IPS-18c (cell line): ENCODE data around the gene SLC9B2.
A peak's percentile ranks its signal among the peaks of the same experiment; 100 is the strongest.

Experiments used
- H3K4me3 ChIP-seq: 2 replicates; pipeline ENCODE4 v1.7.0; 2013; ENCODE audit warnings: low read depth, mild to moderate bottlenecking, low read length, moderate library complexity; ENCODE audit not compliant: insufficient read depth
- H3K9me3 ChIP-seq: one replicate; pipeline ENCODE4 v1.6.1; 2013; ENCODE audit warnings: mild to moderate bottlenecking, low read length, moderate library complexity; ENCODE audit not compliant: control insufficient read depth, insufficient read depth

The SLC9B2 gene

DNA sequence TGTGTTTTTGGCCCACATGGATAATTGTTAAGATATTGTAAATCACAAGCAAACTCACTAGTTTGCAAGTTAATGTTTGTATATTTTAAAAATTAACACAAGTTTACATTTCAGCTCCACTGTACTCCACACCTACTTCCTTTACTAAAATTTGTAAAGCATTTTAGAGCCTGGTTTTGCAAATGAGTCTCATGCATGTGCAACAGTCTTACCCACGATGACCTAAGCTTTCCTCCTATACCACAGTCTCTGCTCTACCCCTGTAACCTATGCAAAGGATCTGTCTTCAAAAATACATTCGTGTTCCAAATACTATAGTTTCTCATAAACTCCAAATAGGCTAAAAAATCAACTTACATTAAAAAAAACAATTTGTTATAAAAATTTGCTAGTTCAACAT lies 12.9 kb upstream of the SLC9B2 start:
- Histone ChIP-seq H3K9me3 (no peaks in the 10 kb centered on the region), H3K4me3 (no peak overlapping the region)

DNA sequence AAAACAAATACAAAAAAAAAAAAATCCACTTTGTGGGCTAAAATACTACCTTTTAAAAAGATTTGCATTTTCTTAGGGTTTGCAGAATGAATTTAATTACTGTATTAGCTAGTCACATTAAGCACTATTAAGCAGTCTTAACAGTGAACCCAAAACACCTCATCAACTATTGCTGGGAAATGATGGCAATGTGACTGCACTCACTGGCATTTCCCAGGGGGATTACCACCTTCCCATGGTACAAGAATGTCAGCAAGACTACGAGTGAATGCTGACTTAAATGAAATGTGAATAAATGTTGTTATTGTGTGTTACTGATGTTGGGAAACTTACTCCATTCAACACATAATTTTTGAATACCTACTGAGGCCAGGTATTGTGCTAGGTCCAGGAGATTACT lies 10.0 kb upstream of the SLC9B2 start:
- H3K9me3 ChIP-seq: no peaks in the 10 kb centered on the region
- H3K4me3 ChIP-seq: no peak overlapping the region

DNA sequence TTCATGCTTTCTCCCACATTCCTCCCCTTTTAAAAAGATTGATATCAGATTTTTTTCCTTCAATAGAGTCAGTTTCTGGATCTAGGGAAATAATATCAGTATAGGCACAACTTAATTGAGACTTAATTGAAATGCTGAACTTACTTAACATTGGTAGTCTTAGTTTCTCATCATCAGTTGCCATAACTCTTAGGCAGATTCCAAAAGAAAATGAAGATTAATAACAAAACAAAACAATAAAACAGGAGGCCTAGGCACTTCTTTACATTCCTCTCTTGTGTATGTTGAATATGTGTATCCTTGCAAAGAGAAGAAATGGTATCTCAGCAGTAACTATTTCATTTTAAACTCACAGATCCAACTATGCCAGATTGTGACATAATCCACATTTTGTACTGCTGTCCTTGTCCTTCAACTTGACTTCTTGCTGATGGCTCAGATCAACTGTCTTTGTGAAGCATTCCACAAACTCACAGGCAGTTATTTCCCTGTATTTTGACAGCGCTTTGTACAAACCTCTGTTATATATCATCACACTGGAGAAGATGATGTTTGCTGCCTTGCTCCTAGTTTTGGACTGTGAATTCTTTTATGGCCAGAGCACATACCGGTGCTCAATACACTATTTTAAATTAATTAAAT lies 9.1 kb upstream of the SLC9B2 start:
- Histone ChIP-seq H3K4me3 (no peak overlapping the region), H3K9me3 (no peaks in the 10 kb centered on the region)

DNA sequence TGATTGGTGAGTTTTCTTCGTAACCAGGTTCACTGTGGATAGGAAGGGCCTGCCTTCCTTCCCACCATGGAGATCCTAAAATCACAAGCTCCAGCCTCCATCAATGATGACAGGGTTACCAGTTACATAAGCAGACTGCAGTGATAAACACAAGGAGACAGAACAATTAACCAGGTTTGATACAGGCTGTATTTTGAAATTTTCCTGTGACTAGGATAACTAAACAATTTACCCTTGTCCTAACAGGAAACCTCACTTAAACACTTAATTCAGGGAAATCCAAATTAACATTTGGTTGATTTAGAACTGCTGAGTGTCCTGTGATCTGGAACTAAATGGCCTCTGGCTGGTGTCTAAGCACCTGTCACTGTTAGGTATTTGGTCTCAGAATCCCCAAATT lies 3.1 kb upstream of the SLC9B2 start:
- H3K9me3 ChIP-seq: no peaks in the 10 kb centered on the region
- H3K4me3 ChIP-seq: no peak overlapping the region

DNA sequence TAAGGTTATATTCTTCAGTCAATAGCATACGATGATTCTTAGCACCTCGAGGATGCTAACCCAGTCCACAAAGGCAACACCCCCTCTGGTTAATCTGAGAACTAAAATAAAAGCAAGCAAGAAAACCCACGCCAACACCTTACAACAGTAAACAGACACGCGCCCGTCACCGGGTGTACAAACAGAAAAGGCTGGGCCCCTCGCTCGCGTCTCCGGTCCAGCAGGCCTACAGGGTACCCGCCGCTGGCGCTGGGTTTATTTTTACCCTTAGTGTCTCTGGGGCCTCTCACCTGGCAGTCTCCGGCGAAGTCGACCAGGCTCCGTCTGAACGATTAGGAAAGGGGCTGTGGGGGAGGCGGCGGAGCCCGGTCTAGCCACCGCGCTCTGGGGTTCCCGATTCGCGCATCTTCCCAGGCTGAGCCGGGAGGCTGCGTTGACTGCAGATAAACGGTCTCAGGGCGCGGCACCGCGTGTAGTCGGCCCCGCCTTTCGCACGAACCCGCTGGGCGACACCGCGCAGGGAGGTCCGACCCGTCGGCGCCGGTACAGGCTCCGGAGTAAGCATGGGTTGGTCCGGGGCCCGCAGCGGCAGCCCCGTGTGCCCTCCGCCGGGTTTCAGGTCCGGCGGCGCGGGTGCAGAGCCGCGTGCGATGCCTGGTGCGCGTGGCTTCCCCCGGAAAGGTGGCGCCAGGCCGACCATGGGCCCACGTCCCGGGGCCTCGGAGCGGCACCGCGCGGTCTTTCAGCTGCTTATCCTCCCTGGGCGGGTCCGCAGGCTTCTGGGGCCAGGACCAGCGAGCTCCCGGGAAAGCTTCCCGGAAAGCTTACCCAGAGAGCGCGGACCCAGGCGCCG lies 441 bp downstream of the SLC9B2 start:
- Histone ChIP-seq H3K9me3 (no peaks in the 10 kb centered on the region), H3K4me3 (peak overlapping the region; percentile 52)

DNA sequence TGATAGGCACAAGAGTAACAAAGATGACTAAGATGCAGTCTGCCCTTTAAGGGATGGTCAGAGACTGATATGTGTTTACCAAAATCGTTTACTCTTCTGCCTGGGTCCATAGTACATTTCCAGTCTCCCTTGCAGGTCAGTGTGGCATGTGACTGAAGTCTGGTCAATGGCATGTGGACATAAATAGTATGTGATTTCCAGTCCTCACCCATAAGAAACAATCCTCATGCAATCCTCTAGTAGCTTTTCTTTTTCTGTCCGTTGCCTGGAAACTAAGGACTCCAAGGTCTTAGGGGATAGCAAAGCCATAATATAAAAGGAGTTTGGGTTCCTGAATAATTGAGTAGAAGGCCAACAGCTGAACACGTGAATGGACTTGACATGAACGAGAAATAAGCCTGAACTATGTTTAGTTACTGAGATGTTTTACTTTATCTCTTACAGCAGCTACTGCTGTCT lies 1.1 kb downstream of the SLC9B2 start:
- no peaks in the 10 kb centered on the region for H3K9me3 ChIP-seq
- peak overlapping the region; percentile 52 for H3K4me3 ChIP-seq

DNA sequence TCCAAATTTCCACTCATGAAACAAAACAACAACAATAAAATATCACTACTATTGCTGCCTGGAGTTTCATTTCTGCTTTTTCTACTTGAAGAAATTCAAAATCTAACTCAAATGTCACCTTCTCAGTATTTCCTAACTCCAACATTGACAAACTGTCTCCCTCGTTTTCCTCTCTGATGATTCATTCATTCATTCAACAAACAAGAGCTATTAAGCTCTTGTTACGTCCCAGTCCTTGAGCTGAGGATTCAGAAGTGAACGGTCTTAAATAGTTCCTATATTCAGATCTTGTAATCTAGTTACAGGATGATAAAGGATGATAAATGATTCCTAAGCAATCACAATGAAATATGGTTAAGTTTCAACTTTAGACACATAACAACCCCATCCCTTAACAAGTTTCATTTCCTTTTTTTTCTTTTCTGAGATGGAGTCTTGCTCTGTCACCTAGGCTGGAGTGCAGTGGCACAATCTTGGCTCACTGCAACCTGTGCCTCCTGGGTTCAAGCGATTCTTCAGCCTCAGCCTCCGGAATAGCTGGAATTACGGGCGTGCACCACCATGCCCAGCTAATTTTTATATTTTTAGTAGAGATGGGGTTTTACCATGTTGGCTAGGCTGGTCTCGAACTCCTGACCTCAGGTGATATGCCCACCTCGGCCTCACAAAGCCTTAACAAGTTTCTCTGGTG lies 1.7 kb downstream of the SLC9B2 start:
- Histone ChIP-seq H3K9me3 (no peaks in the 10 kb centered on the region), H3K4me3 (no peak overlapping the region)

DNA sequence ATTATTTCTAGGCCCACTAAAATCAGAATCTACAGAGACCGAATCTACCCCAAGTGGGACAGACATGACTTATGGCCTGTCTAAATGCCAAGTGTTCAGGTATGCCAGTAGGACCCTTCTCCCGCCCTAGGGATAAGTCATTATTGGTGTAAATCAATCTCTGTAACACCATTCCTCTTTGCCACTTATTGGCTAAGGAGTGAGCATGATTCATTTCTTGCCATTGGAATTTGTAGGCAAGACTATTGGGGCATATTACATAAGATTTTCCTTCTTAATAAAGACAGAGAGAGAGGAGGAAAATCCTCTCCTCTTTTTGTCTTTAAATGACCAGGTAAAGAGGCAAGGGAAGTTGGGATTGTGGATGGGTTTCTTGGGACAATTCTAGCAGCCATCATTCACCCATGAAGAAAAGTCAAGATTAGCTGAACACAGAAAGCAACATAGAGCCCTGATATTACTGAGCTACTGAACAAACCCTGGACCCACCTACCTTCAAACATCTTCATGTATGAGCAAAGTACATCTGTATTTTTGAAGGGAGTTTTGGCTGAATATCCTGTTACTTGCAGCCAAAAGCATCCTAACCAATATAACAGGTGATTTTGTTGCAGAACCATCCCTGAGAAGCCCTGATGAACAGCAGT lies 2.6 kb downstream of the SLC9B2 start:
- H3K4me3 ChIP-seq: no peak overlapping the region
- H3K9me3 ChIP-seq: no peaks in the 10 kb centered on the region

DNA sequence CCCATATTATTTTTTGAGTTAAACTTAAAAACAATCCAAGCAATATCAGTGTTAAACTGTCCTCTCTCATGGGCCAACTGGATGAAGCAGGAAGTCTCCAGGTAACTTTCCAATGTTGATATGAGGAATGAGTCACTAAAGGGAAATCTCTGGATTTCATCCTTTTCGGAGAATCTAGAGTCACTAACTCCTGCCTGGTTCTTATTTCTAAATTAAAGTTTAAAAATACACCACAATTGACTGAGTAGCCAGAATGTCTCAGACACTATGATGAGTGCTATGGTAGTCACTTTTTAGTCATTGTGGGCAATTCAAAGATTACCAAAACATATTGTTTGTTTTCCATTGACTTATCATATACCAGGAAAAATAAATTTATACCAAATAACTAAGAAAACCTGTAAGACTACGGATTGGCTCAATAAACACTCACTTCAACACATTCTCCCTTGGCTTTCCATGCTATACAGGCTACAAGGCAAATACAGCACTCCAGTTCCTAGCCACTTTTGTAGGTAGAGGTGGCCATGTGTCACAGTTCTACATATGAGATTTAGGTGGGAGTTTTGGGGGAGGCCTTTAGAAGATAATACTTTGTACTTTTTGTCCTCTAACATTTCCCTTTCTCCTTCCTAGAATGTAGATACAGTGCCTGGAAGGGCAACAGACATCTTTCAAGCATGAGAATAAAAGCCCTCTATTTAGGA lies 8.6 kb downstream of the SLC9B2 start:
- no peak overlapping the region for H3K4me3 ChIP-seq
- H3K9me3 ChIP-seq: no peaks in the 10 kb centered on the region

DNA sequence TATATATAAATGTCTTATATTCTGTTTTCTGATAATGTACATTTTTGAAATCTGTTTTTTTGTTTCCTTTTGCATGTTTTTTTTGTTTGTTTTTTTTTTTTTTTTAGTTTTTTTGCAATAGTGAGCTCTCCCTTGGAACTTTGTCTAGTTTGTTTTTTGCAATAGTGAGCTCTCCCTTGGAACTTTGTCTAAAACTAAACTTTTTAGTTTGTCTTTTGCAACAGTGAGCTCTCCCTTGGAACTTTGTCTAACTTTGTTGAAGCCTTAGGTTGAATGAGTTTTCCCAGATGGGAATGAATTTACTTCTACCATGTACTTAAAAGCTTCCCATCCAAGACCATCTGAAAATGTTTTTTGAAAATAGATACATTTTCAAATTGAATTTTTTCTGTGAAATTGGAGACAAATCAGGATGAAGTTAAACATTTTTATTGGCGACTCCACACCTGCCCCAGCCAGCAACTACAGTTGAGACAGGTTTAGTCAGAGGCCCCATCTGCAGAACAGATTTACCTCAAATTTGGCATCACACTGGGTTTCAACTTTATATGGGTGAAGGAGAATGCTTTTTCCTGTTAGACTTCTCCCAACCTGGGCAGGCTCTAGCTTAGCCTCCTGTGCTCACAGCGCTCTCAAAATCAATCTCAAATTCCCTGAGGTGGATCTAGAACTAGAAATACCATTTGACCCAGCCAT lies 16.0 kb downstream of the SLC9B2 start:
- no peaks in the 10 kb centered on the region for H3K9me3 ChIP-seq
- H3K4me3 ChIP-seq: no peak overlapping the region

DNA sequence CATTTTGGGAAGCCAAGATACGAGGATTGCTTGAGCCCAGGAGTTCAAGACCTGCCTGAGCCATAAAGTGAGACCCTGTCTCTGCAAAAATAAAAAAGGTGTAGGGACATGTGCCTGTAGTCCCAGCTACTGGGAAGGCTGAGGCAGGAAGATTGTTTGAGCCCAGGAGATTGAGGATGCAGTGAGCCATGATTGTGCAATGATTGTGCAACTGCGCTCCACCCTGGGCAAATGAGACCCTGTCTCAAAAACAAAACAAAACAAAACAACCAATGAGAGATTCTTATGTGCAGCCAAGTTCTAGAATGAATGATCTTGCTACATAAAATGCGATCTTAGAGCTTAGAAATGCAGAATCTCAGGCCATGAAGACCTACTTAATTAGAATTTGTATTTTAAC lies 22.5 kb downstream of the SLC9B2 start:
- Histone ChIP-seq H3K9me3 (no peaks in the 10 kb centered on the region), H3K4me3 (no peak overlapping the region)

DNA sequence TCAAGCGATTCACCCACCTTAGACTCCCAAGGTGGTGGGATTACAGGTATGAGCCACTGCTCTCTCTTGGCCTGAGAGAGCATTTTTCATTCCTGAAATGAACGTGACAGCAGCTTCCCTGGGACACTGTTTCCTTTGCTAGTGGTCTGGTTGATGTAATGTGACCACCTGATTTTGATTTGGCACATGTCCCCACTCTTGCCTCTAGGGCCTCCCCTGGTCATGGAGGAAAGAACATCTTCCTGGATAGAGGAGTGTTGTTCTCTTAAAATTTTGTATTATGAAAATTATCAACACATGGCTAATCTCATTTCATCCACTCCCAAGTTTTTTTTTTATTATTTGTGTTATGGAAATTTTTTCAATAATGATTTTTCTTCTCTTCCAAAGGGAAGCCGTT lies 23.8 kb downstream of the SLC9B2 start:
- Histone ChIP-seq H3K9me3 (no peaks in the 10 kb centered on the region), H3K4me3 (no peak overlapping the region)

DNA sequence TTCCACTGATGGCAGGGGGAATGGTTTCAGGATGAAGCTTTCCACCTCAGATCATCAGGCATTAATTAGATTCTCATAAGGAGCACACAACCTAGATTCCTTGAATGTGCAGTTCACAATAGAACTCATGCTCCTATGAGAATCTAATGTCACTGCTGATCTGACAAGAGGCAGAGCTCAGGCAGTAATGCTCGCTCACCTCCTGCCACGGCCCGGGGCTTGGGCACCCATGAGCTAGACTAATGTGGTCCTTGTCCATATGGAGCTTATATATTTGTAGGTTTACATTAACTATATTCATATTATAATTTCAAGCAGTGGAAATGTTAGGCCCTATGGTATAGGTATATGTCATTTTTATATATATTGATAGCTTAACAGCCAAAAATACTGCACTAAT lies 24.4 kb downstream of the SLC9B2 start:
- Histone ChIP-seq H3K9me3 (no peaks in the 10 kb centered on the region), H3K4me3 (no peak overlapping the region)

DNA sequence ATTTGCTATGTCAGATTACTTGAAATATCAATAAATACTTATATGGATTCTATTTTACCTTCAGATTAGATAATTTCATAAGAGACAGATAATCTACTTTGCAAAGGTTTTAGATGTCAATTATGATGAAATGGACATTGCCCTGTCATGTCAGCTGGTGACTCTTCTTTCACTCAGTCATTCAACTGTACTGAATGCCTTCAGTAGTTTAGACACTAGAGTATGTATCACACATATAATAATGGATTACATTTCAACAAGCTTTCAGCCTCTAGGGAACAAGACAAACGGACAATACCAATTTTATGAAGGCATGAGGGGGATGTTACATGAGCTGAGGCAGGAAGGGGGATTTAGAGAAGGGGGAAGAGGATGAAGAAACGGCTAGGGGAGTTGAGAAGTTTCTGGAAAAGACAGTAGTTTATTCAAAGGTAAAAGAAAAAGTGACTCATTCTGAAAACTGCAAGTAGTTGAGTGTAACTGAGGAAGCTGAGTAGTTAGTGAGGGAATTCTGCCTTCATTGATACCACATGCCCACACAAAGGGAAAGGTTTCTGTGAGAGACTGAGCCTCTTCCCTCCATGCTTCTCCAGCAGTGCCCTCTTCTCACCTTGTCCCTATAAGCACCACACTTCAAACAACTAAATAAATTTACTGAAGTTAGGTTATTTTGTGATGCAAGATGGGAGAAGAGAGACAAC lies 25.7 kb downstream of the SLC9B2 start:
- Histone ChIP-seq H3K9me3 (no peaks in the 10 kb centered on the region), H3K4me3 (no peak overlapping the region)

DNA sequence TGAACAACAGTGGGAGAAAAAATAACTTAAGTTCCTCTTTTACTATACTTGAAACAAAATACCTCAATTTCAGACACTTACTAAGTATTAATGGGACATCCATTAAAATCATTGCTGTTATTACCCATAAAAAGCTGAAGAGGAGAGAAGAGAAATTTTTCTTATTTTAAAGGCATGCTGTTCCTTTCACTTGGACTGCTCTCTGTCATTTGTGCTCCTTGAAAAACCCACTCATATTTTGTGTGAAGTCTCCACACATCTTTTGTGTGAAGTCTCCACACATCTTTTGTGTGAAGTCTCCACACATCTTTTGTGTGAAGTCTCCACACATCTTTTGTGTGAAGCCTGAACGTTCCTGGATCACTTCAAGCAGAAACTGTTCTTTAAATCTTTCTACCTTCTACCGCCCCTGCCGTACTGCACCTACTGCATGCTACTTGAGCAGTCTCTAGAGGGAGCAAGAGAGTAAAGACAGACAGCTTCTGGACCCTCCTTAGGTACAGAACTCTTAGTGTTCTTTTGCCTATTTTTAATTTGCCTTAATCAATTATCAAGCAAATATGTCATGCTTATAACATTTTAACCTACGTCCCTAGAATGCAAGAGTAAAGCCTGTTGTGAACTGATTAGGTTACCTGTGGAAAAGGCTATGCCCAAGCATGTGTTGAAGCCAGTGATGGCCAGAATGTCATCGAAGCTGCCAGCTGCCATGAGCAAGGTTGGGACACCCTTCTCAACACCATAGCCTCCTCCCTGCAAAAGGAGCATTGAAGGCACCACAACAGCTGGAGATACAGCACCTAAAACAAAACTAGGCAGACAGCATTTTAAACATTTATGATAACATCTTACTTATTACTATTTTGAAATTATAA lies 29.9 kb downstream of the SLC9B2 start:
- H3K9me3 ChIP-seq: no peaks in the 10 kb centered on the region
- H3K4me3 ChIP-seq: no peak overlapping the region
